Metanephros (tissue), 2 donors: Measurements from ENCODE around the gene RAD23A. TPM values are rescaled to one million over a fixed set of nuclear protein-coding genes. Genes with fewer than 3 reads are reported as not detected.

Experiments
- small RNA-seq: library from RNA; depleted of rRNA; stranded (forward); fragments of <200 nt; gene quantifications from one replicate; pipeline ENCODE3, GENCODE V24; 2014; ENCODE audit warnings: low replicate concordance
- total RNA-seq: library from RNA; depleted of rRNA; stranded (reverse); fragments of >200 nt; gene quantifications from one replicate; pipeline ENCODE4 v1.2.3, GENCODE V29; 2014

The RAD23A gene
- total RNA-seq: 77.2 TPM

GRCh38 chr19:12945479-12946091 lies at the start of gene RAD23A:
TSS of gene RAD23A (plus strand) at chr19:12945862. CDS start at chr19:12945949, 87 bp downstream.

GRCh38 chr19:12933287-12934072 lies 12.2 kb upstream of the RAD23A start, which contains the start of gene FARSA:
TSS of gene FARSA (minus strand) at chr19:12933711. CDS start at chr19:12933696, 15 bp downstream.

GRCh38 chr19:12937927-12938778 lies 7.5 kb upstream of the RAD23A start, which contains the start of gene CALR:
TSS of gene CALR (plus strand) at chr19:12938609. CDS start at chr19:12938680, 71 bp downstream.

GRCh38 chr19:12956446-12957388 lies 11.1 kb downstream of the RAD23A start, which contains the start of gene GADD45GIP1:
TSS of gene GADD45GIP1 (minus strand) at chr19:12957223. CDS start at chr19:12957212, 11 bp downstream.

GRCh38 chr19:12969292-12969988 lies 23.8 kb downstream of the RAD23A start, which contains the start of gene DAND5:
TSS of gene DAND5 (plus strand) at chr19:12969576. CDS start at chr19:12969661, 85 bp downstream.

GRCh38 chr19:12994701-12995595 lies 49.3 kb downstream of the RAD23A start, which contains the start of gene NFIX:
TSS of gene NFIX (plus strand) at chr19:12995475. CDS start at chr19:12995838, 363 bp downstream.

Small RNA genes within 50 kb of the gene (small RNA-seq; reads per million reads assigned to genes)
- gene MIR5695: 0.16 reads per million
- gene MIR6515: not detected

Other genes starting within 250 kb of the RAD23A start
- 13.4 TPM for gene FBXW9, start 249.2 kb upstream of the RAD23A start, total RNA-seq
- 75.0 TPM for gene TNPO2, start 221.9 kb upstream of the RAD23A start, total RNA-seq
- gene TRIR, start 211.2 kb upstream of the RAD23A start, total RNA-seq: 87.8 TPM
- 48.2 TPM for gene GET3, start 208.4 kb upstream of the RAD23A start, total RNA-seq
- gene BEST2, start 194.1 kb upstream of the RAD23A start, total RNA-seq: not detected
- 55.4 TPM for gene HOOK2, start 170.3 kb upstream of the RAD23A start, total RNA-seq
- 219 TPM for gene JUNB, start 154.4 kb upstream of the RAD23A start, total RNA-seq
- 324 TPM for gene PRDX2, start 144.1 kb upstream of the RAD23A start, total RNA-seq
- not detected for gene THSD8, start 143.8 kb upstream of the RAD23A start, total RNA-seq
- 14.4 TPM for gene RNASEH2A, start 139.3 kb upstream of the RAD23A start, total RNA-seq
- gene RTBDN, start 111.3 kb upstream of the RAD23A start, total RNA-seq: not detected
- 1.1 TPM for gene MAST1, start 107.3 kb upstream of the RAD23A start, total RNA-seq
- 15.4 TPM for gene DNASE2, start 64.4 kb upstream of the RAD23A start, total RNA-seq
- 7.1 TPM for gene KLF1, start 58.7 kb upstream of the RAD23A start, total RNA-seq
- 45.0 TPM for gene GCDH, start 54.7 kb upstream of the RAD23A start, total RNA-seq
- 1.4 TPM for gene SYCE2, start 26.6 kb upstream of the RAD23A start, total RNA-seq
- gene FARSA, start 12.2 kb upstream of the RAD23A start, total RNA-seq: 49.1 TPM
- 525 TPM for gene CALR, start 7.3 kb upstream of the RAD23A start, total RNA-seq
- gene GADD45GIP1, start 11.4 kb downstream of the RAD23A start, total RNA-seq: 19.3 TPM
- gene DAND5, start 23.7 kb downstream of the RAD23A start, total RNA-seq: not detected
- gene NFIX, start 49.6 kb downstream of the RAD23A start, total RNA-seq: 48.9 TPM
- gene LYL1, start 157.0 kb downstream of the RAD23A start, total RNA-seq: 24.1 TPM
- 28.3 TPM for gene TRMT1, start 170.9 kb downstream of the RAD23A start, total RNA-seq
- gene NACC1, start 172.4 kb downstream of the RAD23A start, total RNA-seq: 20.8 TPM
- 49.5 TPM for gene STX10, start 204.5 kb downstream of the RAD23A start, total RNA-seq
- gene IER2, start 204.5 kb downstream of the RAD23A start, total RNA-seq: 62.4 TPM